Measurements from ENCODE around the gene ENOX2.

DNA sequence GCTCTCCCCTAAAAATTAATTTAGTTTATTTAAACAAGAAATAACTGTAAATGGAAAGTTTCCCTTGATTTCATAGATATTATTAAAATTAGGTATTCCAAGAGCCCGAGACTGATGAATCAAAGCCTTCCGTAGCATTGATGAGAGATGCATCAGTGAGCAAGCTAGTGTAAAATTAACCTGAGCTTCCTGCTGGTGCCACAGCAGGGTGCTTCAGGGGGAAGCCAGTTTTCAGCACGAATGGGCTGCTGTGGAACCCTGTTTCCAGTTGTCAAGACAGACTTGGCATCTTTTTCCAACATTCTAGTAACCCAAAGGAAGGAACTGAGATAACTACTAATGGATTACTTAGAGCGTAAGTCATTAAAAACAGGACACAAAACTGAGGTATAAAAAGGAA is 279.5 kb downstream of the ENOX2 start:
- TF ChIP-seq EZH2phosphoT487 (IDR thresholded peaks at IDR 0.05; ENCODE audit: borderline replicate concordance, low read length) = no peak
- TF ChIP-seq, protein P1, sequence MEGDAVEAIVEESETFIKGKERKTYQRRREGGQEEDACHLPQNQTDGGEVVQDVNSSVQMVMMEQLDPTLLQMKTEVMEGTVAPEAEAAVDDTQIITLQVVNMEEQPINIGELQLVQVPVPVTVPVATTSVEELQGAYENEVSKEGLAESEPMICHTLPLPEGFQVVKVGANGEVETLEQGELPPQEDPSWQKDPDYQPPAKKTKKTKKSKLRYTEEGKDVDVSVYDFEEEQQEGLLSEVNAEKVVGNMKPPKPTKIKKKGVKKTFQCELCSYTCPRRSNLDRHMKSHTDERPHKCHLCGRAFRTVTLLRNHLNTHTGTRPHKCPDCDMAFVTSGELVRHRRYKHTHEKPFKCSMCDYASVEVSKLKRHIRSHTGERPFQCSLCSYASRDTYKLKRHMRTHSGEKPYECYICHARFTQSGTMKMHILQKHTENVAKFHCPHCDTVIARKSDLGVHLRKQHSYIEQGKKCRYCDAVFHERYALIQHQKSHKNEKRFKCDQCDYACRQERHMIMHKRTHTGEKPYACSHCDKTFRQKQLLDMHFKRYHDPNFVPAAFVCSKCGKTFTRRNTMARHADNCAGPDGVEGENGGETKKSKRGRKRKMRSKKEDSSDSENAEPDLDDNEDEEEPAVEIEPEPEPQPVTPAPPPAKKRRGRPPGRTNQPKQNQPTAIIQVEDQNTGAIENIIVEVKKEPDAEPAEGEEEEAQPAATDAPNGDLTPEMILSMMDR (IDR thresholded peaks at IDR 0.05; ENCODE audit: low read depth, low read length, poor library complexity, severe bottlenecking) = no peak
